Keratinocyte (primary cell): ENCODE data around the gene MAP2K5. TPM values are rescaled to one million over a fixed set of nuclear protein-coding genes. Genes with fewer than 3 reads are reported as not detected.

Source experiments
- DNase-seq: peaks from one replicate; pipeline ENCODE4 v3.0.0-alpha.2; 2011; ENCODE audit warnings: low read depth, missing footprints, low spot score
- FAIRE-seq: peaks from 2 replicates; lab custom pipeline; 2011; peaks lifted over from hg19 to GRCh38; lab: Jason Lieb, UNC
- H2AFZ ChIP-seq: 2 replicates; pipeline ENCODE4 v1.6.0; 2012; ENCODE audit warnings: low read length, control low read depth, inconsistent platforms; ENCODE audit not compliant: control insufficient read depth
- H3K27ac ChIP-seq: 2 replicates; pipeline ENCODE4 v1.5.1; 2011; ENCODE audit warnings: low read length; ENCODE audit not compliant: control insufficient read depth, insufficient read depth
- H3K27me3 ChIP-seq: 3 replicates; pipeline ENCODE4 v1.6.0; 2011; ENCODE audit warnings: low read length; ENCODE audit not compliant: control insufficient read depth, insufficient read depth; ENCODE audit errors: extremely low read depth
- H3K36me3 ChIP-seq, 2 experiments: 2 replicates in 1 of 2; 3 replicates in 1 of 2; pipeline ENCODE4 v1.5.1; 2011; ENCODE audit warnings: low read length in 2 of 2, mild to moderate bottlenecking in 1 of 2; ENCODE audit not compliant: control insufficient read depth in 2 of 2, insufficient read depth in 2 of 2; ENCODE audit errors: extremely low read depth in 1 of 2
- H3K4me1 ChIP-seq: 3 replicates; pipeline ENCODE4 v1.5.1; 2011; ENCODE audit warnings: low read length; ENCODE audit not compliant: control insufficient read depth, insufficient read depth; ENCODE audit errors: extremely low read depth
- H3K4me2 ChIP-seq: 3 replicates; pipeline ENCODE4 v1.6.0; 2011; ENCODE audit warnings: low read depth, low read length; ENCODE audit not compliant: control insufficient read depth, insufficient read depth; ENCODE audit errors: extremely low read depth
- H3K4me3 ChIP-seq, 3 experiments: fragments of 200-600 bp in 1 of 3; sonication (generic) in 1 of 3; 2 replicates in 2 of 3; 3 replicates in 1 of 3; pipeline ENCODE4 v1.5.1; 2011 to 2016; ENCODE audit warnings: low read length in 3 of 3, mild to moderate bottlenecking in 3 of 3, control low read depth in 2 of 3, inconsistent platforms in 1 of 3, low read depth in 1 of 3, mixed read lengths in 1 of 3, mixed run types in 1 of 3, moderate library complexity in 1 of 3; ENCODE audit not compliant: control insufficient read depth in 2 of 3, insufficient read depth in 2 of 3; ENCODE audit errors: extremely low read depth in 1 of 3
- H3K79me2 ChIP-seq: 2 replicates; pipeline ENCODE4 v1.6.0; 2012; ENCODE audit warnings: low read length; ENCODE audit not compliant: control insufficient read depth, insufficient read depth
- H3K9ac ChIP-seq: 3 replicates; pipeline ENCODE4 v1.6.0; 2011; ENCODE audit warnings: low read length; ENCODE audit not compliant: control insufficient read depth, insufficient read depth; ENCODE audit errors: extremely low read depth
- H3K9me1 ChIP-seq: 3 replicates; pipeline ENCODE4 v1.6.0; 2011; ENCODE audit warnings: low read length; ENCODE audit not compliant: control insufficient read depth, insufficient read depth; ENCODE audit errors: extremely low read depth
- H3K9me3 ChIP-seq: 2 replicates; pipeline ENCODE4 v1.5.1; 2012; ENCODE audit warnings: low read depth, low read length; ENCODE audit not compliant: control insufficient read depth
- H4K20me1 ChIP-seq: 3 replicates; pipeline ENCODE4 v1.6.0; 2011; ENCODE audit warnings: low read length; ENCODE audit not compliant: control insufficient read depth, insufficient read depth; ENCODE audit errors: extremely low read depth
- CTCF ChIP-seq, 3 experiments: IDR thresholded peaks in 1 of 3; conservative IDR thresholded peaks in 1 of 3; optimal IDR thresholded peaks in 1 of 3; 2 replicates in 2 of 3; 3 replicates in 1 of 3; pipeline versions ENCODE3 to v1.5.1; 2011; ENCODE audit warnings: low read length in 3 of 3, mild to moderate bottlenecking in 3 of 3, moderate library complexity in 2 of 3, control low read depth in 1 of 3, inconsistent platforms in 1 of 3; ENCODE audit not compliant: insufficient read depth in 2 of 3; ENCODE audit errors: extremely low read depth in 1 of 3
- EZH2 ChIP-seq: IDR thresholded peaks from one replicate; pipeline ENCODE4 v1.6.1; 2012; ENCODE audit warnings: inconsistent platforms, mild to moderate bottlenecking, low read length, moderate library complexity
- dilution Hi-C: fragments of 300-500 bp; cut with MboI; formaldehyde crosslinking; loops from one replicate; pipeline ENCODE4 v1.7.0; 2020; ENCODE audit warnings: low sequenced_read_pairs; ENCODE audit not compliant: extremely low pct_ligation_motif_present
- polyA plus RNA-seq, 5 experiments: library from polyadenylated mRNA; depleted of rRNA in 3 of 5; stranded (reverse) in 3 of 5; stranded (forward) in 1 of 5; unstranded in 1 of 5; fragments of >200 nt; gene quantifications; 1 replicate in 1 of 5; 2 replicates in 3 of 5; 3 replicates in 1 of 5; pipeline versions ENCODE4 v1.2.1 to v1.2.3, GENCODE V29; 2011 to 2012; ENCODE audit warnings: missing spikeins in 2 of 5, low read depth in 1 of 5, low replicate concordance in 1 of 5

MAP2K5 gene
- polyA plus RNA-seq, 1 donor (not counting 4 experiments of a cell fraction or from before 2014, with no cell fraction given), result 3.6 TPM

GRCh38 chr15:67836955-67837354, 294.5 kb downstream of the MAP2K5 start:
- no peak overlapping the region for H3K4me3 ChIP-seq
- no peaks in the 10 kb centered on the region for H3K36me3 ChIP-seq
- H3K4me2 ChIP-seq, result no peak overlapping the region
- no peaks in the 10 kb centered on the region for H4K20me1 ChIP-seq
- H3K9ac ChIP-seq, result no peak overlapping the region
- H3K27ac ChIP-seq, result no peak overlapping the region
- H3K9me3 ChIP-seq, result no peaks in the 10 kb centered on the region
- FAIRE-seq (no peak), DNase-seq (no peak)
- dilution Hi-C loops, result no loop called here
- no peaks in the 10 kb centered on the region for H3K9me1 ChIP-seq
- peaks cover 31% of the 10 kb centered on the region for H3K4me1 ChIP-seq
- H3K79me2 ChIP-seq, result no peaks in the 10 kb centered on the region
- no peak overlapping the region for H2AFZ ChIP-seq
- TF ChIP-seq CTCF (optimal IDR thresholded peaks at IDR 0.05 in 1 of 3, IDR thresholded peaks at IDR 0.05 in 1 of 3, conservative IDR thresholded peaks at IDR 0.05 in 1 of 3; ENCODE audit: extremely low read depth in 1 of 3, insufficient read depth in 2 of 3, low read length in 3 of 3), result no peak
- no peak for TF ChIP-seq EZH2
- H3K27me3 ChIP-seq, result peaks cover 42% of the 10 kb centered on the region

GRCh38 chr15:67838789-67839332, 296.4 kb downstream of the MAP2K5 start:
- Histone ChIP-seq H3K4me3 (peak overlapping the region in 1 of 3 experiments; percentile 90), H3K36me3 (no peaks in the 10 kb centered on the region), H3K27ac (no peak overlapping the region), H3K79me2 (no peaks in the 10 kb centered on the region), H3K9me1 (no peaks in the 10 kb centered on the region), H3K9me3 (no peaks in the 10 kb centered on the region), H3K9ac (peak overlapping the region; percentile 29), H3K4me2 (peak overlapping the region; percentile 96), H2AFZ (peak overlapping the region; percentile 55), H3K27me3 (peaks cover 23% of the 10 kb centered on the region), H4K20me1 (no peaks in the 10 kb centered on the region), H3K4me1 (peaks cover 25% of the 10 kb centered on the region)
- FAIRE-seq (no peak), DNase-seq (no peak)
- TF ChIP-seq CTCF (optimal IDR thresholded peaks at IDR 0.05 in 1 of 3, IDR thresholded peaks at IDR 0.05 in 1 of 3, conservative IDR thresholded peaks at IDR 0.05 in 1 of 3; ENCODE audit: extremely low read depth in 1 of 3, insufficient read depth in 2 of 3, low read length in 3 of 3), result no peak
- TF ChIP-seq EZH2, result no peak
- dilution Hi-C loops, result no loop called here
